Stimulated activated CD4-positive, alpha-beta T cell treated with anti-CD3 and anti-CD28 coated beads, Interleukin-1b, Interleukin-23, amount 100 ng/mL, for 4 hours (primary cell): ENCODE results near the gene MBD3L5.
"Not testable (repeated sequence)": the region's sequence is repeated elsewhere in the genome, so short reads cannot be mapped to it uniquely, and the experiment has no call there.

ENCODE experiments used
- DNase-seq, 2 donors: peaks; one replicate each; pipeline ENCODE4 v3.0.0-alpha.2; 2020; ENCODE audit warnings: low read depth in 2 of 2

Gene MBD3L5

GRCh38 chr19:7030278-7030677 lies at the start of gene MBD3L5:
Gene MBD3L5 (plus strand): TSS chr19:7030578. CDS start chr19:7030612, 34 bp downstream.
- not testable (repeated sequence) for DNase-seq

GRCh38 chr19:6983448-6983847 lies 46.9 kb upstream of the MBD3L5 start:
- DNase-seq: no peak

- DNase-seq: no peak
Measured at GRCh38 chr19:6987850-6988249, 42.5 kb upstream of the MBD3L5 start.

- DNase-seq: no peak
Measured at GRCh38 chr19:6988257-6988656, 42.1 kb upstream of the MBD3L5 start.

- no peak for DNase-seq
Measured at GRCh38 chr19:6995054-6995453, 35.3 kb upstream of the MBD3L5 start.

GRCh38 chr19:6996810-6997209 lies 33.6 kb upstream of the MBD3L5 start:
- DNase-seq: no peak

GRCh38 chr19:6997679-6998445 lies 32.5 kb upstream of the MBD3L5 start:
- DNase-seq: no peak

GRCh38 chr19:6999933-7000332 lies 30.4 kb upstream of the MBD3L5 start:
- DNase-seq: no peak

GRCh38 chr19:7000333-7000732 lies 30.0 kb upstream of the MBD3L5 start:
- DNase-seq: no peak

- no peak for DNase-seq
Measured at GRCh38 chr19:7000816-7001215, 29.6 kb upstream of the MBD3L5 start.

GRCh38 chr19:7004313-7004931 lies 26.0 kb upstream of the MBD3L5 start:
- peak in 1 of 2 donors; percentile 14 for DNase-seq

- DNase-seq: no peak
Measured at GRCh38 chr19:7006135-7006704, 24.2 kb upstream of the MBD3L5 start.

- DNase-seq: no peak
Measured at GRCh38 chr19:7007859-7008258, 22.5 kb upstream of the MBD3L5 start.

- DNase-seq: no peak
Measured at GRCh38 chr19:7010722-7011593, 19.4 kb upstream of the MBD3L5 start.

- DNase-seq: no peak
Measured at GRCh38 chr19:7013678-7014077, 16.7 kb upstream of the MBD3L5 start.

GRCh38 chr19:7018828-7019227 lies 11.6 kb upstream of the MBD3L5 start:
- no peak for DNase-seq

GRCh38 chr19:7021331-7021730 lies 9.0 kb upstream of the MBD3L5 start, which contains the start of gene MBD3L2B:
Gene MBD3L2B (minus strand): TSS chr19:7021431. CDS start chr19:7021397, 34 bp downstream.
- DNase-seq: not testable (repeated sequence)

- not testable (repeated sequence) for DNase-seq
Measured at GRCh38 chr19:7028790-7029189, 1.6 kb upstream of the MBD3L5 start.

- not testable (repeated sequence) for DNase-seq
Measured at GRCh38 chr19:7040079-7040478, 9.7 kb downstream of the MBD3L5 start, which contains the start of gene MBD3L4. Gene MBD3L4 (minus strand): TSS chr19:7040179. CDS start chr19:7040144, 35 bp downstream.

GRCh38 chr19:7041563-7041962 lies 11.2 kb downstream of the MBD3L5 start:
- DNase-seq: not testable (repeated sequence)

- DNase-seq: not testable (repeated sequence)
Measured at GRCh38 chr19:7049021-7049420, 18.6 kb downstream of the MBD3L5 start, which contains the start of gene MBD3L2. Gene MBD3L2 (plus strand): TSS chr19:7049321. CDS start chr19:7049374, 53 bp downstream.

- DNase-seq: not testable (repeated sequence)
Measured at GRCh38 chr19:7051421-7051820, 21.0 kb downstream of the MBD3L5 start.
